A549 (cell line): ENCODE measurements around the gene CEP112. TPM values are rescaled to one million over a fixed set of nuclear protein-coding genes. Genes with fewer than 3 reads are reported as not detected.
A peak's percentile ranks its signal among the peaks of the same experiment; 100 is the strongest.

Experiments used
- ATAC-seq, 2 experiments: fragments of 200-7000 bp in 1 of 2; fragments of >200 bp in 1 of 2; cut with Nextera tagmentation in 1 of 2; cut with Tn5 transposase in 1 of 2; 3 replicates each; pipeline versions ENCODE4 v1.8.0 to v1.9.1; 2018 to 2020; ENCODE audit warnings: mild to moderate bottlenecking in 1 of 2, moderate library complexity in 1 of 2
- CTCF ChIA-PET: fragments of 300-600 bp; sonication (Branson Sonifier 250); formaldehyde crosslinking; extraction: SDS; loops from one replicate; lab custom pipeline; 2021; ENCODE audit warnings: antibody characterized with exemption, inconsistent platforms; lab: Yijun Ruan, JAX
- POLR2A ChIA-PET: fragments of 350-600 bp; formaldehyde crosslinking; extraction: SDS; loops from one replicate; lab custom pipeline; 2021; ENCODE audit warnings: antibody characterized with exemption, inconsistent platforms; lab: Yijun Ruan, JAX
- DNase-seq, 2 experiments: peaks; one replicate each; pipeline versions ENCODE4 v3.0.0 to v3.0.0-alpha.2; 2011 to 2016; ENCODE audit warnings: low read depth in 1 of 2, low spot score in 1 of 2
- FAIRE-seq: peaks from 2 replicates; lab custom pipeline; 2011; peaks lifted over from hg19 to GRCh38; lab: Jason Lieb, UNC
- H3K27ac ChIP-seq, 2 experiments: fragments of >200 bp; sonication (Bioruptor Twin); formaldehyde crosslinking; 3 replicates each; pipeline ENCODE4 v1.5.1; 2016 to 2017
- H3K4me1 ChIP-seq: fragments of >200 bp; sonication (Bioruptor Twin); formaldehyde crosslinking; 3 replicates; pipeline ENCODE4 v1.6.1; 2016
- H3K4me2 ChIP-seq: fragments of >200 bp; sonication (Bioruptor Twin); formaldehyde crosslinking; 3 replicates; pipeline ENCODE4 v1.6.1; 2016
- H3K4me3 ChIP-seq: fragments of >200 bp; sonication (Bioruptor Twin); formaldehyde crosslinking; 3 replicates; pipeline ENCODE4 v1.5.1; 2016
- H3K9me3 ChIP-seq: fragments of >200 bp; sonication (Bioruptor Twin); formaldehyde crosslinking; 3 replicates; pipeline ENCODE4 v1.6.1; 2016
- BHLHE40 ChIP-seq: IDR thresholded peaks from 2 replicates; pipeline ENCODE4 v1.6.1; 2012; ENCODE audit warnings: low read depth, low read length, inconsistent platforms
- CEBPB ChIP-seq, 2 experiments: fragments of >200 bp in 1 of 2; sonication (Bioruptor Twin) in 1 of 2; formaldehyde crosslinking in 1 of 2; IDR thresholded peaks; 2 replicates each; pipeline ENCODE4 v1.6.1; 2012 to 2016
- CHD2 ChIP-seq: fragments of 150-350 bp; IDR thresholded peaks from 2 replicates; pipeline ENCODE4 v1.6.1; 2014; ENCODE audit warnings: low read length; ENCODE audit not compliant: partially characterized antibody
- CHD4 ChIP-seq: fragments of 200-600 bp; sonication (generic); IDR thresholded peaks from 2 replicates; pipeline ENCODE4 v1.6.1; 2016; ENCODE audit warnings: antibody characterized with exemption, mild to moderate bottlenecking, borderline replicate concordance
- ELK1 ChIP-seq: fragments of 150-350 bp; IDR thresholded peaks from 2 replicates; pipeline ENCODE4 v1.6.1; 2014; ENCODE audit warnings: low read depth, mild to moderate bottlenecking, low read length
- HEYL ChIP-seq: fragments of 250-450 bp; sonication (Bioruptor Pico); IDR thresholded peaks from 2 replicates; pipeline ENCODE4 v1.8.0; 2021; ENCODE audit warnings: mild to moderate bottlenecking, moderate library complexity
- HOXB5 ChIP-seq: fragments of 250-450 bp; sonication (Bioruptor Pico); IDR thresholded peaks from 2 replicates; pipeline ENCODE4 v1.5.0; 2020; ENCODE audit warnings: mild to moderate bottlenecking, moderate library complexity
- JUN ChIP-seq, 2 experiments: fragments of >200 bp; sonication (Bioruptor Twin); formaldehyde crosslinking; IDR thresholded peaks; 2 replicates in 1 of 2; 3 replicates in 1 of 2; pipeline ENCODE4 v1.6.1; 2016 to 2017
- MAZ ChIP-seq: fragments of 150-350 bp; IDR thresholded peaks from 2 replicates; pipeline ENCODE4 v1.6.1; 2014; ENCODE audit warnings: antibody characterized with exemption, low read depth, low read length, borderline replicate concordance
- NPAS2 ChIP-seq: fragments of 250-450 bp; sonication (Bioruptor Pico); IDR thresholded peaks from 2 replicates; pipeline ENCODE4 v1.8.0; 2022; ENCODE audit warnings: mild to moderate bottlenecking, moderate library complexity, borderline replicate concordance
- RARB ChIP-seq: fragments of 250-450 bp; sonication (Bioruptor Pico); IDR thresholded peaks from 2 replicates; pipeline ENCODE4 v1.8.0; 2021; ENCODE audit warnings: mild to moderate bottlenecking, moderate library complexity
- RCOR1 ChIP-seq: fragments of 150-350 bp; IDR thresholded peaks from 2 replicates; pipeline ENCODE4 v1.6.1; 2014; ENCODE audit warnings: antibody characterized with exemption, low read length, low read depth
- RNF2 ChIP-seq: fragments of 200-600 bp; sonication (generic); IDR thresholded peaks from 2 replicates; pipeline ENCODE4 v1.6.1; 2016; ENCODE audit warnings: low read depth, mild to moderate bottlenecking, antibody characterized with exemption, moderate library complexity, borderline replicate concordance
- TP53 ChIP-seq: fragments of 250-450 bp; sonication (Bioruptor Pico); IDR thresholded peaks from 2 replicates; pipeline ENCODE4 v1.5.0; 2021; ENCODE audit warnings: mild to moderate bottlenecking, moderate library complexity
- USF2 ChIP-seq: fragments of 450-650 bp; IDR thresholded peaks from 2 replicates; pipeline ENCODE4 v1.6.1; 2014; ENCODE audit warnings: antibody characterized with exemption
- WGBS: methylation state at CpG from one replicate; pipeline ENCODE4 v1.1.6; 2017; ENCODE audit errors: missing lambda C conversion rate; 5-methylcytosine and 5-hydroxymethylcytosine counted together
- polyA plus RNA-seq, 4 experiments: library from polyadenylated mRNA; depleted of rRNA in 3 of 4; stranded (reverse); fragments of >200 nt; fragmentation: RNase III in 1 of 4; extraction: RNeasy Plus Mini Kit Qiagen cat#74134 plus additional on column Dnase treatment in 1 of 4; gene quantifications; 2 replicates in 3 of 4; 3 replicates in 1 of 4; pipeline ENCODE4 v1.2.3, GENCODE V29; 2011 to 2017

Gene CEP112
- polyA plus RNA-seq, 2 of the 4 experiments (the other 2 are of a cell fraction): 9.6 to 15.2 TPM

- TF ChIP-seq MAZ: no peak
- no peak for TF ChIP-seq CHD4
- no peak for TF ChIP-seq JUN (IDR thresholded peaks at IDR 0.05)
- TF ChIP-seq NPAS2: no peak
- no peak for TF ChIP-seq HEYL (CRISPR knock-in tag)
Measured at GRCh38 chr17:66233023-66233753, 41.3 kb upstream of the CEP112 start (continued).

- Histone ChIP-seq H3K4me1 (peaks cover 43% of the 10 kb centered on the region), H3K27ac (peak overlapping the region; percentile 72 to 74), H3K9me3 (no peaks in the 10 kb centered on the region), H3K4me3 (no peak overlapping the region)
- POLR2A ChIA-PET: no interaction called here
- ATAC-seq: no peak
- CTCF ChIA-PET: interaction anchor here (1.0 to 2.6 kb wide), 5 partner anchors 9 to 443 kb away, joined by 3 to 10 read pairs (median 5); no protein-coding TSS in a partner anchor
- TF ChIP-seq ELK1 (no peak), CHD2 (no peak), RARB (CRISPR knock-in tag) (no peak), CEBPB (IDR thresholded peaks at IDR 0.05) (peak; percentile 55 to 67; a peak in 3 of 4 replicates)
- TF ChIP-seq, all 56 proteins: peak for 1
- H3K4me2 ChIP-seq: peak overlapping the region; percentile 61
- FAIRE-seq (no peak), DNase-seq (peak in 1 of 2 experiments; percentile 16)
- WGBS: 71% methylated on average over 4 of the region's 4 CpGs
Measured at GRCh38 chr17:66230922-66231591, 39.1 kb upstream of the CEP112 start.

GRCh38 chr17:66229783-66230538 is 38.0 kb upstream of the CEP112 start:
- DNase-seq: no peak
- TF ChIP-seq BHLHE40 (no peak), RNF2 (no peak), TP53 (no peak), RCOR1 (no peak), HOXB5 (CRISPR knock-in tag) (no peak), USF2 (no peak)
- peak overlapping the region; percentile 72 to 74 for H3K27ac ChIP-seq
- peak; percentile 61 for FAIRE-seq
- H3K9me3 ChIP-seq: no peaks in the 10 kb centered on the region
- peaks cover 43% of the 10 kb centered on the region for H3K4me1 ChIP-seq
- ChIA-PET CTCF (interaction anchor here (1.0 to 2.6 kb wide), 4 partner anchors 8 to 29 kb away, joined by 4 to 10 read pairs (median 5); no protein-coding TSS in a partner anchor), POLR2A (no interaction called here)
- peak overlapping the region; percentile 61 for H3K4me2 ChIP-seq
- no peak overlapping the region for H3K4me3 ChIP-seq
- 88% methylated on average over 4 of the region's 4 CpGs for WGBS
- ATAC-seq: peak in 1 of 2 experiments; percentile 35; a peak in 3 of 6 replicates
